Astrocyte (in vitro differentiated cells and primary cell): ENCODE results near the gene AKR1D1. TPM values are rescaled to one million over a fixed set of nuclear protein-coding genes. Genes with fewer than 3 reads are reported as not detected.

Experiments used
- DNase-seq: peaks from one replicate; pipeline ENCODE4 v3.0.0-alpha.2; 2010; ENCODE audit warnings: low read depth
- FAIRE-seq: peaks from 2 replicates; lab custom pipeline; 2011; peaks lifted over from hg19 to GRCh38; lab: Jason Lieb, UNC
- H2AFZ ChIP-seq: 2 replicates; pipeline ENCODE4 v1.6.0; 2012; ENCODE audit warnings: low read depth, low read length, inconsistent platforms
- H3K27ac ChIP-seq: 2 replicates; pipeline ENCODE4 v1.5.1; 2011; ENCODE audit warnings: low read depth, low read length, inconsistent platforms
- H3K27me3 ChIP-seq: 2 replicates; pipeline ENCODE4 v1.6.0; 2011; ENCODE audit warnings: low read length, inconsistent platforms; ENCODE audit not compliant: insufficient read depth
- H3K36me3 ChIP-seq: 2 replicates; pipeline ENCODE4 v1.5.1; 2011; ENCODE audit warnings: low read length, inconsistent platforms; ENCODE audit not compliant: insufficient read depth
- H3K4me1 ChIP-seq: 2 replicates; pipeline ENCODE4 v1.5.1; 2011; ENCODE audit warnings: low read length, inconsistent platforms; ENCODE audit not compliant: insufficient read depth
- H3K4me2 ChIP-seq: 2 replicates; pipeline ENCODE4 v1.6.0; 2012; ENCODE audit warnings: low read length, inconsistent platforms
- H3K4me3 ChIP-seq: 2 replicates; pipeline ENCODE4 v1.5.1; 2011; ENCODE audit warnings: low read depth, mild to moderate bottlenecking, low read length, inconsistent platforms; ENCODE audit not compliant: insufficient read depth
- H3K79me2 ChIP-seq: 2 replicates; pipeline ENCODE4 v1.6.0; 2012; ENCODE audit warnings: mild to moderate bottlenecking, low read length, inconsistent platforms; ENCODE audit not compliant: insufficient read depth
- H3K9ac ChIP-seq: 2 replicates; pipeline ENCODE4 v1.6.0; 2012; ENCODE audit warnings: mild to moderate bottlenecking, low read length, inconsistent platforms
- H3K9me3 ChIP-seq: 2 replicates; pipeline ENCODE4 v1.5.1; 2012; ENCODE audit warnings: low read depth, mild to moderate bottlenecking, low read length, inconsistent platforms; ENCODE audit not compliant: insufficient read depth
- H4K20me1 ChIP-seq: 2 replicates; pipeline ENCODE4 v1.6.0; 2012; ENCODE audit warnings: low read length, inconsistent platforms; ENCODE audit not compliant: insufficient read depth
- H3K27ac Mint-ChIP-seq: one replicate; pipeline ENCODE4 v1.8.0; 2021; ENCODE audit warnings: mild to moderate bottlenecking, mixed read lengths; ENCODE audit not compliant: unreplicated experiment
- H3K27me3 Mint-ChIP-seq: one replicate; pipeline ENCODE4 v1.8.0; 2021; ENCODE audit warnings: low read depth, mixed read lengths; ENCODE audit not compliant: unreplicated experiment
- H3K36me3 Mint-ChIP-seq: one replicate; pipeline ENCODE4 v1.8.0; 2021; ENCODE audit warnings: low read depth, mixed read lengths; ENCODE audit not compliant: unreplicated experiment
- H3K4me1 Mint-ChIP-seq: one replicate; pipeline ENCODE4 v1.8.0; 2021; ENCODE audit warnings: low read depth, mixed read lengths; ENCODE audit not compliant: unreplicated experiment
- H3K4me3 Mint-ChIP-seq: one replicate; pipeline ENCODE4 v1.8.0; 2021; ENCODE audit warnings: mild to moderate bottlenecking, moderate library complexity, mixed read lengths; ENCODE audit not compliant: unreplicated experiment
- H3K9me3 Mint-ChIP-seq: one replicate; pipeline ENCODE4 v1.8.0; 2021; ENCODE audit warnings: mild to moderate bottlenecking, mixed read lengths; ENCODE audit not compliant: unreplicated experiment
- EZH2 ChIP-seq: IDR thresholded peaks from 2 replicates; pipeline ENCODE4 v1.6.1; 2012; ENCODE audit warnings: mild to moderate bottlenecking, low read length, inconsistent platforms; ENCODE audit not compliant: insufficient read depth
- total RNA-seq: library from RNA; stranded (reverse); gene quantifications from 2 replicates; pipeline ENCODE4 v1.2.1, GENCODE V29; 2021
- TF ChIP-seq, protein P1 (sequence below): IDR thresholded peaks from 2 replicates; pipeline ENCODE4 v1.5.1; 2011; ENCODE audit warnings: low read depth, mild to moderate bottlenecking, inconsistent platforms, low read length, moderate library complexity; ENCODE audit not compliant: insufficient read depth

AKR1D1 gene
- total RNA-seq, 1 donor from 2014 or later, result not detected

DNA sequence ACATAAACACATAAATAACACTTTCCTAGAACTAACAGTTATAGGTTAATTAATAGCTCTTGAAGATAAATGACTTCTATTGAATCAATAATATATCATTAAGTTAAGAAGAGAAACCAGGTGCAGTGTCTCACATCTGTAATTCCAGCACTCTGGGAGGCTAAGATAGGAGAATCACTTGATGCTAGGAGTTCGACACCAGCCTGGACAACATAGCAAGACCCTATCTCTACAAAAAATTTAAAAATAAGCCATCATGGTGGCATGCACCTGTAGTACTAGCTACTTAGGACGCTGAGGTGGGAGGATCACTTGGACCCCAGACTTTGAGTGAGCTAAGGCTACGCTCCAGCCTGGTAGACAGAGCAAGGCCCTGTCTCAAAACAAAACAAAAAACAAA, 38.8 kb downstream of the AKR1D1 start:
- Mint-ChIP-seq H3K9me3 (peaks cover 2% of the 10 kb centered on the region), H3K27ac (no peak overlapping the region), H3K36me3 (no peaks in the 10 kb centered on the region), H3K27me3 (no peaks in the 10 kb centered on the region), H3K4me1 (peaks cover 16% of the 10 kb centered on the region), H3K4me3 (no peak overlapping the region)
- H3K36me3 ChIP-seq, result no peaks in the 10 kb centered on the region
- H4K20me1 ChIP-seq, result no peaks in the 10 kb centered on the region
- no peak overlapping the region for H2AFZ ChIP-seq
- no peak for TF ChIP-seq EZH2
- TF ChIP-seq, protein P1, sequence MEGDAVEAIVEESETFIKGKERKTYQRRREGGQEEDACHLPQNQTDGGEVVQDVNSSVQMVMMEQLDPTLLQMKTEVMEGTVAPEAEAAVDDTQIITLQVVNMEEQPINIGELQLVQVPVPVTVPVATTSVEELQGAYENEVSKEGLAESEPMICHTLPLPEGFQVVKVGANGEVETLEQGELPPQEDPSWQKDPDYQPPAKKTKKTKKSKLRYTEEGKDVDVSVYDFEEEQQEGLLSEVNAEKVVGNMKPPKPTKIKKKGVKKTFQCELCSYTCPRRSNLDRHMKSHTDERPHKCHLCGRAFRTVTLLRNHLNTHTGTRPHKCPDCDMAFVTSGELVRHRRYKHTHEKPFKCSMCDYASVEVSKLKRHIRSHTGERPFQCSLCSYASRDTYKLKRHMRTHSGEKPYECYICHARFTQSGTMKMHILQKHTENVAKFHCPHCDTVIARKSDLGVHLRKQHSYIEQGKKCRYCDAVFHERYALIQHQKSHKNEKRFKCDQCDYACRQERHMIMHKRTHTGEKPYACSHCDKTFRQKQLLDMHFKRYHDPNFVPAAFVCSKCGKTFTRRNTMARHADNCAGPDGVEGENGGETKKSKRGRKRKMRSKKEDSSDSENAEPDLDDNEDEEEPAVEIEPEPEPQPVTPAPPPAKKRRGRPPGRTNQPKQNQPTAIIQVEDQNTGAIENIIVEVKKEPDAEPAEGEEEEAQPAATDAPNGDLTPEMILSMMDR, result no peak
- H3K27me3 ChIP-seq, result no peaks in the 10 kb centered on the region
- H3K4me2 ChIP-seq, result no peak overlapping the region
- peaks cover 7% of the 10 kb centered on the region for H3K4me1 ChIP-seq
- FAIRE-seq (no peak), DNase-seq (no peak)
- no peaks in the 10 kb centered on the region for H3K9me3 ChIP-seq
- H3K4me3 ChIP-seq, result no peak overlapping the region
- H3K27ac ChIP-seq, result no peak overlapping the region
- no peaks in the 10 kb centered on the region for H3K79me2 ChIP-seq
- H3K9ac ChIP-seq, result no peak overlapping the region

DNA sequence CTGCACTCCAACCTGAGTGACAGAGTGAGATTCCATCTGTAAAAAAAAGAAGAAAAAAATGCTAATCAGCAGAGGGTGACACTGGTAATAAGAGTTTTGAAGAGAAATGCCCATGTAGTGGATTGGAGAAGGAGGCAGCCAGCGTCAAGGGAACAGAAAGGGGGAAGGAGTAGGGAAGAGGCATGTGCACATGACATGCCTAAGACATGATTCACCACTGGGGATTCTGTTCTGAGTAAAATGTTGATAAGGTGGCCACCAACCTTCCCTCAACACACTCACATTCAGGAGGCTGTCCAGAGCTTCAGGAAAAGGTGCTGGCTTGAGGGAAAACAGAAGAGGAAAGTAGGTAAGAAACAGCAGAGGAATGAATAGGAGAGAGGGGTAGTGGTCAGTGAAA, 39.9 kb downstream of the AKR1D1 start:
- Histone ChIP-seq H4K20me1 (no peaks in the 10 kb centered on the region), H3K4me1 (peaks cover 7% of the 10 kb centered on the region), H3K36me3 (no peaks in the 10 kb centered on the region), H3K9me3 (no peaks in the 10 kb centered on the region), H3K9ac (no peak overlapping the region), H2AFZ (no peak overlapping the region), H3K4me2 (peak overlapping the region; percentile 20), H3K27me3 (no peaks in the 10 kb centered on the region), H3K4me3 (no peak overlapping the region), H3K27ac (no peak overlapping the region), H3K79me2 (no peaks in the 10 kb centered on the region)
- no peak for TF ChIP-seq EZH2
- TF ChIP-seq, protein P1, result no peak
- FAIRE-seq (no peak), DNase-seq (peak; percentile 92)
- Mint-ChIP-seq H3K27ac (peak overlapping the region; percentile 84), H3K27me3 (no peaks in the 10 kb centered on the region), H3K4me3 (no peak overlapping the region), H3K9me3 (no peaks in the 10 kb centered on the region), H3K4me1 (peaks cover 14% of the 10 kb centered on the region), H3K36me3 (no peaks in the 10 kb centered on the region)

DNA sequence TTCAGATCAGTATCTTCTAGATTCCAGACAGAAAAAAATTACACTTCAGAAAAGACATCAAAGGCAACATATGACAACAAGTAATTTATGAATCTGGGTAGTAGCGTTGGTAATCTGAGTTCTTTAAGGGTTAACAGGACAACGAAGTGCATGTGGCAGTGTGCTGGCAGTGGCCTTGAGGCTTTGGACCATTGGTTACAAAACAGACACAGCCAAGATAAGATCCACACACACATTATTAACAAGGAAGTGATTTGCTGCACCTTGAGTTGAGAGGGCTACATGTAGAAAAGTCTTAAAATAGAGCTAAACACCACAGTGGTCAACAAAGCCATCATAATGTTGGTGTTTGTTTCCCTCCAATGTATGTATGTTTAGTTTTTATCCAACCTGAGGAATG, 40.6 kb downstream of the AKR1D1 start:
- H3K36me3 Mint-ChIP-seq, result no peaks in the 10 kb centered on the region
- TF ChIP-seq, protein P1, result no peak
- TF ChIP-seq EZH2, result no peak
- DNase-seq (no peak), FAIRE-seq (no peak)
- H3K4me3 Mint-ChIP-seq, result no peak overlapping the region
- no peak overlapping the region for H3K27ac Mint-ChIP-seq
- H3K4me2 ChIP-seq, result no peak overlapping the region
- H3K9me3 Mint-ChIP-seq, result no peaks in the 10 kb centered on the region
- no peak overlapping the region for H3K9ac ChIP-seq
- H3K27ac ChIP-seq, result no peak overlapping the region
- H3K9me3 ChIP-seq, result no peaks in the 10 kb centered on the region
- H4K20me1 ChIP-seq, result no peaks in the 10 kb centered on the region
- H3K36me3 ChIP-seq, result no peaks in the 10 kb centered on the region
- no peaks in the 10 kb centered on the region for H3K27me3 ChIP-seq
- H3K27me3 Mint-ChIP-seq, result no peaks in the 10 kb centered on the region
- H3K4me1 Mint-ChIP-seq, result peaks cover 13% of the 10 kb centered on the region
- H3K4me1 ChIP-seq, result peaks cover 7% of the 10 kb centered on the region
- H3K4me3 ChIP-seq, result no peak overlapping the region
- no peaks in the 10 kb centered on the region for H3K79me2 ChIP-seq
- H2AFZ ChIP-seq, result no peak overlapping the region
